ENCODE data around the gene GDF15. TPM values are rescaled to one million over a fixed set of nuclear protein-coding genes. Genes with fewer than 3 reads are reported as not detected.

The GDF15 gene
- polyA plus RNA-seq, 1 donor from 2014 or later: not detected

GRCh38 chr19:18344582-18344950 is 41.4 kb upstream of the GDF15 start:
- no peaks in the 10 kb centered on the region for H3F3A ChIP-seq (ENCODE audit: insufficient read depth, low read length, poor library complexity, severe bottlenecking)
- H3K79me2 ChIP-seq (replicated peaks; ENCODE audit: insufficient read depth, low read length): no peaks in the 10 kb centered on the region
- no peak overlapping the region for H3K9ac ChIP-seq (ENCODE audit: low read length)
- no peaks in the 10 kb centered on the region for H3K9me2 ChIP-seq (ENCODE audit: insufficient read depth, low read length)
- no peaks in the 10 kb centered on the region for H4K20me1 ChIP-seq (ENCODE audit: insufficient read depth)
- TF ChIP-seq, protein P1, sequence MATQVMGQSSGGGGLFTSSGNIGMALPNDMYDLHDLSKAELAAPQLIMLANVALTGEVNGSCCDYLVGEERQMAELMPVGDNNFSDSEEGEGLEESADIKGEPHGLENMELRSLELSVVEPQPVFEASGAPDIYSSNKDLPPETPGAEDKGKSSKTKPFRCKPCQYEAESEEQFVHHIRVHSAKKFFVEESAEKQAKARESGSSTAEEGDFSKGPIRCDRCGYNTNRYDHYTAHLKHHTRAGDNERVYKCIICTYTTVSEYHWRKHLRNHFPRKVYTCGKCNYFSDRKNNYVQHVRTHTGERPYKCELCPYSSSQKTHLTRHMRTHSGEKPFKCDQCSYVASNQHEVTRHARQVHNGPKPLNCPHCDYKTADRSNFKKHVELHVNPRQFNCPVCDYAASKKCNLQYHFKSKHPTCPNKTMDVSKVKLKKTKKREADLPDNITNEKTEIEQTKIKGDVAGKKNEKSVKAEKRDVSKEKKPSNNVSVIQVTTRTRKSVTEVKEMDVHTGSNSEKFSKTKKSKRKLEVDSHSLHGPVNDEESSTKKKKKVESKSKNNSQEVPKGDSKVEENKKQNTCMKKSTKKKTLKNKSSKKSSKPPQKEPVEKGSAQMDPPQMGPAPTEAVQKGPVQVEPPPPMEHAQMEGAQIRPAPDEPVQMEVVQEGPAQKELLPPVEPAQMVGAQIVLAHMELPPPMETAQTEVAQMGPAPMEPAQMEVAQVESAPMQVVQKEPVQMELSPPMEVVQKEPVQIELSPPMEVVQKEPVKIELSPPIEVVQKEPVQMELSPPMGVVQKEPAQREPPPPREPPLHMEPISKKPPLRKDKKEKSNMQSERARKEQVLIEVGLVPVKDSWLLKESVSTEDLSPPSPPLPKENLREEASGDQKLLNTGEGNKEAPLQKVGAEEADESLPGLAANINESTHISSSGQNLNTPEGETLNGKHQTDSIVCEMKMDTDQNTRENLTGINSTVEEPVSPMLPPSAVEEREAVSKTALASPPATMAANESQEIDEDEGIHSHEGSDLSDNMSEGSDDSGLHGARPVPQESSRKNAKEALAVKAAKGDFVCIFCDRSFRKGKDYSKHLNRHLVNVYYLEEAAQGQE (IDR thresholded peaks at IDR 0.05; ENCODE audit: borderline replicate concordance): no peak
- TF ChIP-seq TAF1 (IDR thresholded peaks at IDR 0.05; ENCODE audit: low read depth) (no peak), POLR2AphosphoS5 (IDR thresholded peaks at IDR 0.05) (no peak), EZH2 (IDR thresholded peaks at IDR 0.05; ENCODE audit: borderline replicate concordance, insufficient read depth, low read length, poor library complexity, severe bottlenecking) (no peak)
- H3K4me2 ChIP-seq (ENCODE audit: low read length): no peak overlapping the region
- H3K9me3 ChIP-seq (ENCODE audit: low read length): no peaks in the 10 kb centered on the region
- no peaks in the 10 kb centered on the region for H3K36me3 ChIP-seq (ENCODE audit: insufficient read depth, low read length)
- no peak overlapping the region for H3K4me3 ChIP-seq (ENCODE audit: low read length)
- H3K27ac ChIP-seq (ENCODE audit: low read length): no peak overlapping the region
- H2AFZ ChIP-seq (ENCODE audit: low read depth, low read length): no peak overlapping the region
- H3K27me3 ChIP-seq (ENCODE audit: insufficient read depth, low read depth, low read length): no peaks in the 10 kb centered on the region

- no peaks in the 10 kb centered on the region for H3K79me2 ChIP-seq (replicated peaks; ENCODE audit: insufficient read depth, low read length)
- H3K4me2 ChIP-seq (ENCODE audit: low read length): no peak overlapping the region
- no peaks in the 10 kb centered on the region for H3K9me2 ChIP-seq (ENCODE audit: insufficient read depth, low read length)
- no peaks in the 10 kb centered on the region for H3K9me3 ChIP-seq (ENCODE audit: low read length)
- no peak for TF ChIP-seq SMC3 (conservative IDR thresholded peaks at IDR 0.05; ENCODE audit: poor library complexity)
- TF ChIP-seq, protein P1 (IDR thresholded peaks at IDR 0.05; ENCODE audit: borderline replicate concordance): no peak
- no peak for TF ChIP-seq EZH2 (IDR thresholded peaks at IDR 0.05; ENCODE audit: borderline replicate concordance, insufficient read depth, low read length, poor library complexity, severe bottlenecking)
- no peak for TF ChIP-seq EP300 (conservative IDR thresholded peaks at IDR 0.05; ENCODE audit: poor library complexity, severe bottlenecking)
- TF ChIP-seq TAF1 (IDR thresholded peaks at IDR 0.05; ENCODE audit: low read depth): no peak
- no peak for TF ChIP-seq MXI1 (conservative IDR thresholded peaks at IDR 0.05; ENCODE audit: poor library complexity, severe bottlenecking)
- TF ChIP-seq, protein P2, sequence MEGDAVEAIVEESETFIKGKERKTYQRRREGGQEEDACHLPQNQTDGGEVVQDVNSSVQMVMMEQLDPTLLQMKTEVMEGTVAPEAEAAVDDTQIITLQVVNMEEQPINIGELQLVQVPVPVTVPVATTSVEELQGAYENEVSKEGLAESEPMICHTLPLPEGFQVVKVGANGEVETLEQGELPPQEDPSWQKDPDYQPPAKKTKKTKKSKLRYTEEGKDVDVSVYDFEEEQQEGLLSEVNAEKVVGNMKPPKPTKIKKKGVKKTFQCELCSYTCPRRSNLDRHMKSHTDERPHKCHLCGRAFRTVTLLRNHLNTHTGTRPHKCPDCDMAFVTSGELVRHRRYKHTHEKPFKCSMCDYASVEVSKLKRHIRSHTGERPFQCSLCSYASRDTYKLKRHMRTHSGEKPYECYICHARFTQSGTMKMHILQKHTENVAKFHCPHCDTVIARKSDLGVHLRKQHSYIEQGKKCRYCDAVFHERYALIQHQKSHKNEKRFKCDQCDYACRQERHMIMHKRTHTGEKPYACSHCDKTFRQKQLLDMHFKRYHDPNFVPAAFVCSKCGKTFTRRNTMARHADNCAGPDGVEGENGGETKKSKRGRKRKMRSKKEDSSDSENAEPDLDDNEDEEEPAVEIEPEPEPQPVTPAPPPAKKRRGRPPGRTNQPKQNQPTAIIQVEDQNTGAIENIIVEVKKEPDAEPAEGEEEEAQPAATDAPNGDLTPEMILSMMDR (IDR thresholded peaks at IDR 0.05; ENCODE audit: poor library complexity, severe bottlenecking): no peak
- no peak for TF ChIP-seq RAD21 (conservative IDR thresholded peaks at IDR 0.05)
- no peak for TF ChIP-seq POLR2AphosphoS5 (IDR thresholded peaks at IDR 0.05)
- no peak overlapping the region for H3K9ac ChIP-seq (ENCODE audit: low read length)
- H3K27ac ChIP-seq (ENCODE audit: low read length): no peak overlapping the region
- no peaks in the 10 kb centered on the region for H4K20me1 ChIP-seq (ENCODE audit: insufficient read depth)
- H3F3A ChIP-seq (ENCODE audit: insufficient read depth, low read length, poor library complexity, severe bottlenecking): no peaks in the 10 kb centered on the region
- no peak overlapping the region for H3K4me3 ChIP-seq (ENCODE audit: low read length)
- no peaks in the 10 kb centered on the region for H3K36me3 ChIP-seq (ENCODE audit: insufficient read depth, low read length)
- no peak overlapping the region for H2AFZ ChIP-seq (ENCODE audit: low read depth, low read length)
- no peaks in the 10 kb centered on the region for H3K27me3 ChIP-seq (ENCODE audit: insufficient read depth, low read depth, low read length)
Measured at GRCh38 chr19:18345296-18345695, 40.7 kb upstream of the GDF15 start.
